Colonic mucosa (tissue), 4 donors: Measurements from ENCODE around the gene NSD1. TPM values are rescaled to one million over a fixed set of nuclear protein-coding genes. Genes with fewer than 3 reads are reported as not detected.

Source experiments
- DNase-seq: peaks from one replicate; pipeline ENCODE4 v3.0.0-alpha.2; 2020
- H3K27ac ChIP-seq: fragments of 200-600 bp; one replicate; pipeline ENCODE4 v1.8.0; 2021
- H3K27me3 ChIP-seq: fragments of 200-600 bp; one replicate; pipeline ENCODE4 v1.8.0; 2021
- H3K36me3 ChIP-seq: fragments of 200-600 bp; one replicate; pipeline ENCODE4 v1.8.0; 2021
- H3K4me1 ChIP-seq: fragments of 200-600 bp; one replicate; pipeline ENCODE4 v1.8.0; 2021; ENCODE audit warnings: mild to moderate bottlenecking
- H3K4me3 ChIP-seq: fragments of 200-600 bp; one replicate; pipeline ENCODE4 v1.8.0; 2021
- H3K9ac ChIP-seq, 2 donors: one replicate each; pipeline ENCODE4 v1.7.0; 2013; ENCODE audit warnings: control low read depth in 2 of 2, low read depth in 2 of 2, low read length in 2 of 2
- H3K9me3 ChIP-seq: fragments of 200-600 bp; one replicate; pipeline ENCODE4 v1.8.0; 2021
- CTCF ChIP-seq: fragments of 200-600 bp; IDR thresholded peaks from one replicate; pipeline ENCODE4 v1.8.0; 2022; ENCODE audit warnings: antibody characterized with exemption, mild to moderate bottlenecking
- intact Hi-C: fragments of 100-400 bp; cut with DNase I; formaldehyde crosslinking; loops from one replicate; pipeline ENCODE4 v1.14.1; 2022
- total RNA-seq, 2 donors: library from RNA; stranded (reverse); fragmentation: NEBNext Ultra II Directional in 1 of 2; extraction: Animal tissue kit (Norgen Biotek cat#: 25700) in 1 of 2; gene quantifications; one replicate each; pipeline ENCODE4 v1.2.1, GENCODE V29; 2021
- donor health status: healthy.
- donor health status: DM: no; HTN: no; CAD: no.
- donor health status: DM: no; HTN: no; CAD: no.

Gene NSD1
- total RNA-seq, 2 donors from 2014 or later: 53.0 to 77.9 TPM

GRCh38 chr5:177131019-177131320 is 2.6 kb upstream of the NSD1 start:
- DNase-seq: no peak
- peaks cover 14% of the 10 kb centered on the region for H3K4me1 ChIP-seq
- no peak overlapping the region for H3K9ac ChIP-seq
- no peak overlapping the region for H3K4me3 ChIP-seq
- TF ChIP-seq CTCF: no peak
- H3K9me3 ChIP-seq: no peaks in the 10 kb centered on the region
- no peaks in the 10 kb centered on the region for H3K27me3 ChIP-seq
- H3K36me3 ChIP-seq: no peaks in the 10 kb centered on the region
- intact Hi-C loops: no loop called here
- H3K27ac ChIP-seq: no peak overlapping the region

GRCh38 chr5:177131352-177132135 is 2.0 kb upstream of the NSD1 start:
- no peak overlapping the region for H3K4me3 ChIP-seq
- TF ChIP-seq CTCF: no peak
- intact Hi-C loops: no loop called here
- H3K9ac ChIP-seq: no peak overlapping the region
- H3K9me3 ChIP-seq: no peaks in the 10 kb centered on the region
- no peak for DNase-seq
- peaks cover 17% of the 10 kb centered on the region for H3K4me1 ChIP-seq
- H3K36me3 ChIP-seq: no peaks in the 10 kb centered on the region
- H3K27ac ChIP-seq: no peak overlapping the region
- no peaks in the 10 kb centered on the region for H3K27me3 ChIP-seq

- DNase-seq: no peak
- peak overlapping the region; percentile 71 for H3K27ac ChIP-seq
- peak overlapping the region; percentile 88 for H3K4me3 ChIP-seq
- H3K27me3 ChIP-seq: no peaks in the 10 kb centered on the region
- no peaks in the 10 kb centered on the region for H3K36me3 ChIP-seq
- peak overlapping the region; percentile 40 to 97 for H3K9ac ChIP-seq
- peaks cover 21% of the 10 kb centered on the region for H3K4me1 ChIP-seq
- TF ChIP-seq CTCF: no peak
- H3K9me3 ChIP-seq: no peaks in the 10 kb centered on the region
- intact Hi-C loops: no loop called here
Measured at GRCh38 chr5:177132136-177133095, 1.2 kb upstream of the NSD1 start.

- DNase-seq: peak; percentile 41
- Histone ChIP-seq H3K4me1 (peaks cover 21% of the 10 kb centered on the region), H3K27me3 (no peaks in the 10 kb centered on the region), H3K36me3 (no peaks in the 10 kb centered on the region), H3K4me3 (peak overlapping the region; percentile 88), H3K27ac (peak overlapping the region; percentile 78), H3K9ac (peak overlapping the region; percentile 82 to 97), H3K9me3 (no peaks in the 10 kb centered on the region)
- TF ChIP-seq CTCF: no peak
- intact Hi-C loops: no loop called here
Measured at GRCh38 chr5:177133853-177134696, 502 bp downstream of the NSD1 start.

GRCh38 chr5:177134697-177135225 is 1.2 kb downstream of the NSD1 start:
- H3K9me3 ChIP-seq: no peaks in the 10 kb centered on the region
- TF ChIP-seq CTCF: no peak
- H3K4me1 ChIP-seq: peaks cover 21% of the 10 kb centered on the region
- intact Hi-C loops: no loop called here
- peak overlapping the region; percentile 78 for H3K27ac ChIP-seq
- H3K4me3 ChIP-seq: peak overlapping the region; percentile 88
- no peaks in the 10 kb centered on the region for H3K27me3 ChIP-seq
- no peak for DNase-seq
- H3K36me3 ChIP-seq: no peaks in the 10 kb centered on the region
- peak overlapping the region; percentile 82 to 97 for H3K9ac ChIP-seq
